ENCODE results near the gene PASK.

The PASK gene

DNA sequence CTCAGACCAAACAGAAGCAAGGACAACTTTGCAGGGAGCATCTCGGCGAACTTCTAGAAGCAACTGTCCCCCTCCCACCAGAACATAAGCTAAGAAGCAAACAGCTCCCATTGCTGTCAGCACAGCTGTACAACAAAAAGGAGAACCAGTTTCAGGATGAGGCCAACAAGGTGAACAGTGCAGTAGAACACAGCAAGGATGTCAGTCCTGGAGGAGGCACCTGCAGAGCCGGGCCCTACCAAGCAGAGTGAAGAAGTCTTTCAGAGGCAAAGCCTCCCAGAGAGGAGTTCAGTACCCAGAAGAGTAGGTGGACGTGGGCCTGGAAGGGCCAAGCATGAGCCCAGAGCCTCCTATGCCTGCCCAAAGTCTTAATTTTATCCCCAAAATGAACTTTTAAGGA, 1.0 kb downstream of the PASK start:
- no peak for DNase-seq (ENCODE audit: extremely low read depth in 1 of 2, low read depth in 1 of 2)

DNA sequence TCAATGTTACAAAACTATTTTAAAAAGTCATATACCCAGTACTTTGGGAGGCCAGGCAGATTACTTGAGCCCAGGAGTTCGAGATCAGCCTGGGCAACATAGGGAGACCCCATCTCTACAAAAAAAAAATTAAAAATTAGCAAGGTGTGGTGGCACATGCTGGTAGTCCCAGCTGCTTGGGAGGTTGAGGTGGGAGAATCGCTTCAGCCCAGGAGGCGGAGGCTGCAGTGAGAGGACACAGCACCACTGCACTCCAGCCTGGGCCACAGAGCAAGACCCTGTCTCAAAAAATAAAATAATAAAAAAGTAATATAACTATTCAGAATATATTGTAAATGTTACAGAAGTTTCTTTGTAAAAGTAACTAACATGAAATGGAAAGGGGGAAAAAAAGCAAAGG, 1.9 kb downstream of the PASK start:
- DNase-seq (ENCODE audit: extremely low read depth in 1 of 2, low read depth in 1 of 2) = no peak

DNA sequence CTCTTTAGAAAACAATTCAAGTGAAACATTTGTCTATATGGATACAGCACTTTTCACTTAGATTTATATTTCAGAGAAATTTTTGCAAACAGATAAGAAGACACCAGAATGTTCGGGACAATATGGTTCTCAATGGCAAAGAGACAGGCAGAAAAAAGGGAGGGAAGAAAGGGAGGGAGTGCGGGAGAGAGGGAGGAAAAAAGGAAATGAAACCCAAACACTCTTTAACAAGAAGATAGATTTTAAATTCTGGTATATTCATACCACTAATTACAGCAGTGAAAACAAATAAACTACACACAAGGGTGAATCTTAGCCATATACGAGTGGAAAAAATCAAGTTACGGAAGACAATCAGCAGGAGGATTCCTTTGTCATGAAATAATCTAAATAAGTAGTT, 3.0 kb downstream of the PASK start:
- no peak for DNase-seq (ENCODE audit: extremely low read depth in 1 of 2, low read depth in 1 of 2)

DNA sequence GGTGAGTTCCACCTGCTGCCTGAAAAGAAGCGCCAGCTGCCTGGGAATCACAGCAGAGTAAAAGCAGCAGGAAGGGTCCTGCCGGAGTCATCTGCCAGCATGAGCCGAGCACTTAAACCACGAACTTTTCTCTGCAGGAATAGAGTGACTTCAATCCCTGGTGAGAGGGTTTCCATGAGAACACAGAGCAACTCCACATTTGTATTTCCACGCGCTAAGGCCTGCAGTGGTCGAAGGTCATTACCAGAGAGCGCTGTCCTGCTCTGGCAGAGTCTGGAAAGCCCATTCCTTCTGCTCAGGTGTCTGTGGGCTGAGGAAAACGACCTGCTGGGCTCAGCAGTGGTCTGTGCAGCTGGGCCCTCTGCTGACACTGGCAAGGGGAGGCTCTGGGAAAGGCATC, 6.7 kb downstream of the PASK start:
- no peak for DNase-seq (ENCODE audit: extremely low read depth in 1 of 2, low read depth in 1 of 2)

DNA sequence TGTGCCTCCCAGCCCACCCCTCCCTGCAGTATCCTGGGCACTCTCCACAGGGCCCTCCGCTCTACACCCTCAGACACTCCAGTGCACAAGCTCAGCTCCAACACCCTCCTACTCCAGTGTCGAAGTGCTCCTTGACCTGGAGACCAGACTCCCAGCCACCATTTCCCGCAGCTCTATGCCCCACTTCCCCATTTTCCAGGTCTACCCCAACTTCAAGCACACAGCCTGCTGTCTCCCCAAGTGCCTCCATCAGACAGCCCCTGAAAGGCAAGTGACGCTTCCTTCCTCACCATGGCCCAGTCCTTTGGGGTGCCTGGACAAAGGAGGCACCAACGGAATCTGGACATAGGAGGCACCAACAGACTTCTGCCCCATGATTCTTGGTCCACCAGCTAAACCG, 7.2 kb downstream of the PASK start:
- no peak for DNase-seq (ENCODE audit: extremely low read depth in 1 of 2, low read depth in 1 of 2)

DNA sequence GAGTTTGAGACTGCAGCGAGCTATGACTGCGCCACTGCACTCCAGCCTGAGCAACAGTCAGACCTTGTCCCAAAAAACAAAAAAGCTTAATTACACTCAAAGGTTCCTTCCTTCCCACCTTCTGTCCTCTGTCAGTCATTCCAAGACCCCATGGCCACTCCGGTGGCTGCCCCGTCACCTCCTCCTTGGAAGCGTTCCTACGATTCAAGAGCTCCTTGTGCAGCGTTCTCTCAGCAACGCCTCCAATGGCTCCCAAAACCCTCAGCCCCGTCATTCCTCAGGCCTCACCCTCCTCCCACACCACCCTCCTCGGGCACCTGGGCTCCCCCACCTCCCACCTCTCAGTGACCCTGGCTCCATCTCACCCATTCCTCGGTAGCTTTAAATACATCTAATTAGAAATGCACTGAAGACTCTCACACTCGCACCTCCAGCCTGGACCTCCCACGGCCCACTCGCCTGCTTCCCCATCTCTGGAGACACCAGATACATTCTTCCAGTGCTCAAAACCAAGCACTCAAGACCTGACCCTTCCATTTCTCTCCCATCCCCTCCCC, 8.0 kb downstream of the PASK start:
- no peak for DNase-seq (ENCODE audit: extremely low read depth in 1 of 2, low read depth in 1 of 2)

DNA sequence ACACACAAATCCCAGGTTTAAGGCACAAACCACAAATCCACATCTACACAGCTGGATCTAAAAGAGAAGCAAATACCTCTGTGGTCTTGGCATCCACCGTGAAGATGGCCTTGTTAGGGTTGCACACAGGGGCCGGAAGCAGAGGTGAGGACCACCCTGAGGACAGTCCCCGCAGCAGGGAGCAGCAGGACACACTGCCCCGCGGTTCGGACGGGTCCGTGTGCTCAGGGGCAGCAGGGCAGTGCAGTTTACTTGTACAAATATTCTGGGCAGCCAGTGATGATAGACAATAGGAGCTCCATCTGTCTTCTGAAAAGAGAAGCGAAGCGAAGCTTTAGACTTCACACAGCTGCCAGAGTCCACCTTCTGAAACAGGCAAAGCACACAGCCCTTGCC, 8.8 kb downstream of the PASK start:
- no peak for DNase-seq (ENCODE audit: extremely low read depth in 1 of 2, low read depth in 1 of 2)

DNA sequence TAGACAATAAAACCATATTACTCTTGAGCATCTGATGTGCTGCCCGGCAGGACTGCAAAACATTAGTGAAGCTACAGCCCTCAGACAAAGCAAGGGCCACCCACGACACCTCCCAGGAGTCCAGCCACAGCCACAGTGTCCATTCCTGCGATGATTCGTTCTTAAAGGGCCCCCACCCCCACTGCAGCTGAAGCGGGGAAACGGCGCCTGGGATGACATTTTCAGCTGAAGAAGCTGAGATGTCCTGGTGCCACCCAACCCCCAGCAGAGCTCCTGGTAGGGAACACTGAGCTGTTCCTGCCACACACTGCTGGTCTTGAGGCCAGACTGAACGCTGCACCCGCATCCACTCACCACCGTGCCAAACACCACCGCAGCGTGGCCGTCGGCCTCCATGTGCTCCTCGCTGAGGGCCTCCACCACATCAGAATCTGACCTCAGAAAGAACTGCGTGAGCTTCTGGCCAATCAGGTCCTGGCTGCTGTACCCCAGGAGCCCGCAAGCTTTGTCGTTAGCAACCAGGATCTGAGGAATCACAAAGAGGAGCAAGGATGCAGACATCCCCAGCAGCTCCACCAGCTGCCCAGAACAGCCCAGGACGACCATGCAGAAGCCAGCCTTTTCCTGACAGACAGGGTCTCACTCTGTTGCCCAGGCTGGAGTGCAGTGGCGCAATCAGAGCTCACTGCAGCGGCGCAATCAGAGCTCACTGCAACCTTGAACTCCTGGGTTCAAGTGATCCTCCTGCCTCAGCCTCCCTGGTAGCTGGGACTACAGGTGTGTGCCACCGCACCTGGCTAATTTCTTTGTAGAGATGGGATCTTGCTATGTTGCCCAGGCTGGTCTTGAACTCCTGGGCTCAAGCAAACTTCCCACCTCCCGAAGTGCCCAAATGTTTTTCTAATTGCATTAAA, 9.5 kb downstream of the PASK start:
- DNase-seq (ENCODE audit: extremely low read depth in 1 of 2, low read depth in 1 of 2) = no peak

DNA sequence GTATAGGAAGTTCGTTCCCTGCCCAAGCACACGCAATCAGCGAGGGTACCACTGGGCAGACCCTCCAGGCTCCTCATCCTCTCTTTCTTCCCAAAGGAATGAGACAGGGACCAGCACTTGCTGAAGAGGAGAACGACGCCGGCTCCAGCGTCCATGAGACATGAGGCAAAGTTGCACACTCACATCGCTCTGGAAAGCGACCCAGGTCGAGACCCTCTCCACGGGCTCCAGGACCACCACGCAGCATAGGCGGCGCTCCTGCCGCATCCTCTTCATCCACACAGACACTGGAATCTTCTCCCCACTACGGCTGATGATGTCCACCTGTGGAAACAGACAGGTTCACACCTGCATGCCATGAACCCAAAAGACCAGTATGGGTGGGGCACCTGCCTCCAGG, 10.8 kb downstream of the PASK start:
- no peak for DNase-seq (ENCODE audit: extremely low read depth in 1 of 2, low read depth in 1 of 2)

DNA sequence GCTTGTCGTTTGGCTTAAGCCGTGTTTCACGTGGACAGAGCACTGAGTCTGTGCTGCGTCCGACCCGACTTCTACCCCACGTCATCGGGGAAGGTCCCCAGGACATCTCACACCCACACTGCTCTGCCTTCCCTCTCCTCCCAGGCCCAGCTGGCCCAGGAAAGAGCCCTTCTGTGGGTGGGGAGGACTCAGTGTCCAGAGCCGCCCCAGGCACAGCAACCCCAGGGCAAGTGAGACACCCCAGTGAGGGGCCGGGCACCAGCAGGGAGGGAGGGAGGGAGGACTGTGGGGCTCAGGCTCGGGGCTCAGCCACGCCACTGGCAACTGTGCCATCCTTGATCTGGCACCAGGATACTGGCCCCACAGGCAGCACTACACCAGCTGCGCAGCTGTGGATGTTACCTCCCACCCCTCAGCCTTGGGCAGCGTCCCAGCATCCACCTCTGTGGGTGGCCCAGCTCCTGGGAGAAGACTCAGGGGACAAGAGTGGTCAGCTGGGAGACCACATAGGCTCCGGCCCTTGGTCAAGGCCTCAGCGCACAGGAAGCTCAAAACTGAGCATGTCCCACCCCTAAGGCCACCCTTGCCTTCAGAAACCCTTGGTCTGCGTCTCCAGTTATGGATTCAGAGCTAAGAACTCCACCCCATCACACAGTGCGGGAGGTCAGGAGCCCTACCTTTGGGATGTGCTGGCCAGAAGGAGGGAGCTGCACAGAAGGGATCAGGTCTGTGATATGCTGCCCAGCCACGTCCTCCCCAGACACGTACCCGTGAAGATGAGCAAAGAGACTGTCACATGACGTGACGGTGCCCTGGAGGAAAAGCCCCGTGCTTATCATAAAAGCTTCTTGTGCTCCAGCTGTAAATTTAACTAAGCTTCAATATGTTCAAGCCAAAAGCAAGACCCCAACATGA, 11.7 kb downstream of the PASK start:
- no peak for DNase-seq (ENCODE audit: extremely low read depth in 1 of 2, low read depth in 1 of 2)

DNA sequence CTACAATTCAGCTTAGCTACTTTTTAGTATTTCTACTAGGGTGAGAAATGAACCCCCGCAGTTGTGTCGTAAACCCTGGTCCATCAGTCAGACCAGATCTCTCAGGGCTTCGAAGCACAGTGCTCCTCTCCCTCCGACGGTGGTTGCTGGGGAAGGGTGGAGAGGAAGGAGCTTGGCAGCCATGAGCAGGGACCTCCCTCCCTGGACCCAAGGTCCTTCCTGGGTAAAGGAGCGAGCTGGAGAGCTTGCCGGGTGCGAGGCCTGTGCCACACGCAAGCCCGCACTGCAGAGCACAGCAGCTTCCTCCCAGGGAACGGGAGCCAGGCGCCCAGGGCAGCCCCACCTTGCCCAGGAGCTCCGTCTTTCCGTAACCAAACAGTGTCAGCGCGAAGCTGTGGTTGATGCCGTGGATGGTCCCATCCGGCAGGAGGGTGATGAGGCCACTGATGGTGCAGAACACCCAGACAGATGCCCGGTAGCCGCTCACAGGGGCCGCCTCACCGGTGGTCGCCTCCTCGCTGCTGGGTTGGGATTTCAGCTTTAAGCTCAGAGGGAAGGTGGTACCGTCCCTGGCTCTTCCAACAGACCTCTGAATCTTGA, 12.5 kb downstream of the PASK start:
- DNase-seq (ENCODE audit: extremely low read depth in 1 of 2, low read depth in 1 of 2) = no peak

DNA sequence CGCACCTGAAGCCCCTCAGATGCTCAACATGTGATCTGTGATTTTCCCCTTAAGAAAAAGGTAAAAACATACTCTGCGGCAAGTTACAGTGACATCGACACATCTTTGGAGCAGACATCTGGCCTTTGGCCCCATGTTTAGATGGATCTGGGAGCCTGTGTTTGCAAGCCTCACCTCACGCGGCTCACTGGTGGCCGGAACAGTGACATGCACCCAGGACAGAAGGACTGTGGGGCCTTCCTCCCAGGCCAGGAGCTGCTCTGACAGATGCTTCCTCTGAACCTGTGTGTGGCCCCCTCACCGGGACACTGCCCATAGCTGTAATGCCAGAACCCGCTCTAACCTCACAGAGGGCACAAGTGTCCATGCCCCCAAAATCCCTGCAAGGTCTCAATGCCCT, 13.1 kb downstream of the PASK start:
- no peak for DNase-seq (ENCODE audit: extremely low read depth in 1 of 2, low read depth in 1 of 2)

DNA sequence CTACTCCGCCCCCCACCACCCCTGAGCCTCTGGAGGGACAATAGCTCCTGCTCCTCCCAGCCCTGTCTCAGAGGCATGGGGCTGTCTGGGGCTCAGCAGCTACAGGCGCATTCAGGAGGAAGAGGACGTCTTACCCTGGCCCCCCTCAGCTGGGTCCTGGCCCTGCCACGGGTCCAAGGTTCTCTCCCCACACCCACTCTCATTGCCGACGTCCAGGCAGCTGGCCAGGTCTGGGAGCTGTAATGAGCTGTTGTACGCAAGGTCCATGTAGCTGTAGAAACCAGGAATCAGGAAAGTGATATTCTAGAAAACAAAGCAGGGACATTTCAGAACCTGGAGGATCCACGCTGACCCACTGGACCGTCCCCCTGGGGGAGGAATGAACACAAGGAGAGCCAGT, 13.5 kb downstream of the PASK start:
- no peak for DNase-seq (ENCODE audit: extremely low read depth in 1 of 2, low read depth in 1 of 2)

DNA sequence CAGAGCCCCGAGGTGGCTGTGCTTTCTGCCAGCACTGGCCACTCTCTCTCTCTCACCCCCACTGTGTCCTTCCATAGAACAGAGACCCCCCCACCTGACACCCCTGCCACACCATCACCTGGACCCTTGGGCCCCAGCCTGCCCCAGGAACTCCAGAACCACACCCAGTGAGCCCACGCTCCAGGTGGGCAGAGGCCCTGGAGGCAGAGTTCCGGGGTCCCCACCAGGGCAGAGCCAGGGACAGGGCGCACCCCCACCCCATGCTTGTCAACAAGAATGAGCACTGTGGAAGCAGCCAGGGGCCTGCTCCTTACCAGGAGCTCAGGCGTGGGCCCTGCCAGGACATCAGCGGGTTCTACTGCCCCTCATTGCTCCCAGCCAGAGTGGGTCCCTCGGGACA, 14.6 kb downstream of the PASK start:
- no peak for DNase-seq (ENCODE audit: extremely low read depth in 1 of 2, low read depth in 1 of 2)

DNA sequence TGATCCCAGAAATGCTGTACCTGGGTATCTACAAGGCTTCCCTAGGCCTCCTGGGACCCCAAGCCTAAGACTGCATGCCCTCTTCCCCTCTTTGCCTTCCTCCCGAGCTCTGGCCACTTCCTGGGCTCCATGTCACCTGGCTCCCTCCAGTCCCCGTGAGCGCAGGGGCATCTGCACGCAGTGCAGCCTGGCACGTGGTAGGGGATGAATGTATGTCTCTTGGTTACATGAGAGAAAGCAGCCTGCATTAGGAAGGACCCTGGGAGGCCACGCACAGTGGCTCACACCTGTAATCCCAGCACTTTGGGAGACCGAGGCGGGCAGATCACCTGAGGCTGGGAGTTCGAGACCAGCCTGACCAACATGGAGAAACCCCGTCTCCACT, 15.8 kb downstream of the PASK start:
- no peak for DNase-seq (ENCODE audit: extremely low read depth in 1 of 2, low read depth in 1 of 2)

DNA sequence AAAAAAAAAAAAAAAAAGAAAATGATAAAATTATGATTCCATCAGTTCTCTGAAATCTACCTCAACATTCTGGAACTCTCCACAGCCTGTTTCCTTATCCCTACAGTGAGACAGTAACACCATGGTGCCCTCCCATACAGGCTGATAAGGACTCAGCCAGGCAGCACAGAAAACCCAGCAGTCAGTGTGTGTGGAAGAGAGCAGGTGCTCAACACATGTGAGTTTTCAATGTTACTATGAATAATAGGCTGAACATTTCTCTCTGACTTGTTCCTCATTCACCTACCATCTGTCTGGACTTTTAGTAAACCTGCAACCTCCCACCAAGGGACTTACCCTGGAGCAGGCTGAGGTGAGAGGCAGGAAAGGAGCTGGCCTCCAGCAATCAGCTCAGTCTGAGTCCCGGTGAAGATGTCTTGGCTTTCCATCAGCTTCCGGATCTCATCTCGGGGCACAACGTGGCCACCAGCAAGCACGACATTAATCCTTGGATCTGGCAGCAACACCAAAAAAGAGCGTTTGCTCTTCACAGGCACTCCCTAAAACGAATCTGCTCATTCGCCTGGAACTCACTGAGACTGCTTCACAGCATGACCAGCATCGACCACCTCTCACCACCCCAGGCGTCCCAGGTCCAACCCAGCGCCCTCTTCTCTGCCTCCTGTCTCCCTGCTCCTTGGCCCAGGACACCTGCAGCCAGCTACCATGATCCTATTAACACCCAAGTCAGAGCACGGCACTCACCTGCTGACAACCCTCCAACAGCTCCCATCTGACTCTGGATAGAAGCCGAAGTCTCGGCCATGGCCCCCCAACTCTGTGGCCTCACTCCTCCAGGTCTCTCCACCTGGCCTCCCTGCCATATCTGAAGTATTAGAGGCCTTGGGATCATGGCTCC, 16.5 kb downstream of the PASK start:
- DNase-seq (ENCODE audit: extremely low read depth in 1 of 2, low read depth in 1 of 2) = no peak

DNA sequence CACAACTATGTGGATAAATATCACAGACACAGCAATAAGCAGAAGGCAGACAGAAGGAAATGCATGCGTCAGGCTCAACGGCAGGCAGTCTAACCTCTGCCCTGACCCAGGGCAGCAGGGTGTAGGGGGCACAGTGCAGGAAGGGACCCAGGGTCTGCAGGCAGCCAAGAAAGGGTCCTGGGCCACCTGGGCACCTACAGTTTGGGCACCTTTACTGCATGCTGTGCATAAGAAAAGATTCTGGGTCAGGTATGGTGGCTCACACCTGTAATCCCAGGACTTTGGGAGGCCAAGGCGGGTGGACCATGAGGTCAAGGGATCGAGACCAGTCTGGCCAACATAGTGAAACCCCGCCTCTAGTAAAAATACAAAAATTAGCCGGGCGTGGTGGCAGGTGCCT, 17.7 kb downstream of the PASK start:
- no peak for DNase-seq (ENCODE audit: extremely low read depth in 1 of 2, low read depth in 1 of 2)

DNA sequence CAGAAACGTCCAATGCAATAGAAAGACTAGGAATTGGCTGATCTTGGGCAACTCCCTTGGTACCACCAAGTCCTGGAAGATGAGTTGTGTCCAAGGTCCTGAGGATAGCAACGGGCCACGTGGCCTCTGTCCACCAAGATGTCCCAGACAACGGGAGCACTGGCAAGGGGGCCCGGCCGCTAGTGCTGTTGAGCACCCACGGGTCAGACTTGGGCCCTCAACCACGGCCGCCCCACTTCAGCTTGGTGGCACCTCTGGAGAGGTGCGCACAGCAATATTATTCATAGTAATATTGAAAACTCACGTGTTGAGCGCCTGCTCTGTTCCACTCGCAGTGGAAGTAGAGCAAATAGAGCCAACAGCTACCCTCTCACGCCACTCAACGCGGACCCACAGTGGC, 19.0 kb downstream of the PASK start:
- no peak for DNase-seq (ENCODE audit: extremely low read depth in 1 of 2, low read depth in 1 of 2)

DNA sequence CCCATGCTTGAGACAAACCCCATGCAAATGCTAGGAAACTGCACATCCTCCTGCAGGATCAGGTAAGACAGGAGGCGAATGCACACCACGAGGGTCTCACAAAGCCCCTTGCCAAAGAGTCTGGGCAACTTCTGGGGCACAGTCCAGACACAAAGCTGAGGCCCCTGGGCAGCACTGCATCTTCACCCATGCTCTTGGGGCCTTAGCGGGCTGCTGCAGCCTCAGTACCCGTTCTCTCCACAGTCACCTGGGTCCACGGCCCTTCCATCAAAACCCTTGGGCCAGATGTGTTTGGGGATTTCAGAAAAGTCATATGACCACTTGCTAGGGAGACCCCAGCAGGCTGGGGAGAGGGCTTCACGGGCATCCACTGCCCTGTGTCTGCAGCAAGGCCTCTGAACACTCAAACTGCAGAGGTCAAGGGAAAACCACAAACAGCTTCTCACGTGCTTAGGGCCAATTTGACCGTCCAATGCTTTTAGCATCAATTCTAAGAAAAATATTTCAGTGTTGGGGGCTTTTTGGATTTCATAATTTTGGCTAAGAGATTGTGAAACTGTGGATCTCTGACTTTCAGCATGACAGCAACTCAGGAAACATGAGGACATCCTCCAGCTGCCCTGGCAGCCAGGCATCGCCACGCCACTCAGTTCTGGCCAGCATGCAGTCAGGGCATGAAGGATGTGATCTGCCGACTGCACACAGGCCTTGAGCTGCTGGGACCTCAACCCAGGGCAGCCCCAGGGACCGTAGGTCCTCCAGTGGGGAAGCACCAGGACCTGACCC, 20.0 kb downstream of the PASK start:
- DNase-seq (ENCODE audit: extremely low read depth in 1 of 2, low read depth in 1 of 2) = no peak

DNA sequence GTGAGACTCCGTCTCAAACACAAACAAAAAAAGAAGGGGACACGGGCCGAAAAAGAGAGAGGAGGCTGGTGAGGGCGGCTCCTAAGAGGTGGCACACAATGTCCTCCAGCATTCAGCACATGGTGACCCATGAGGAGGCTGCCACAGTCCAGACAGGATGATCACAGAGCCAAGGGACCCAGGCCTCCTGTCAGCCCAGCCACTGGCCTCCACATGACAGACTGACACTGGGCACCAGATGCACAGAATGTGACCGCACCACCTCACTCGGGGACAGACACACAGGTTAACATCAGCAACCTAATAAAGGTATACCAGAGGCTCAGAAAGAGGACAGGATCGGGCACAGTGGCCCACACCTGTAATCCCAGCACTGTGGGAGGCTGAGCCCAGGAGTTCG, 21.0 kb downstream of the PASK start:
- no peak for DNase-seq (ENCODE audit: extremely low read depth in 1 of 2, low read depth in 1 of 2)

All from activated CD8-positive, alpha-beta memory T cell treated with anti-CD3 and anti-CD28 coated beads for 1 hour (primary cell).